ENCODE data around the gene ZNF534. TPM values are rescaled to one million over a fixed set of nuclear protein-coding genes. Genes with fewer than 3 reads are reported as not detected.

ZNF534 gene
- 0.40 TPM for polyA plus RNA-seq
- long read RNA-seq, donor 1: 0 reads
- long read RNA-seq, donor 2: 0 reads
- long read RNA-seq, donor 3: 0 reads
- long read RNA-seq, donor 4: 0 reads
- long read RNA-seq, donor 5: 0 reads
- long read RNA-seq, donor 6: 0 reads
- long read RNA-seq, donor 7: 0 reads
- long read RNA-seq, donor 8: 0 reads
- long read RNA-seq, donor 9: 0 reads
- long read RNA-seq, donor 10: 0 reads
- long read RNA-seq, donor 11: 0 reads

GRCh38 chr19:52428937-52429336 is at the start of gene ZNF534:
TSS of gene ZNF534 (plus strand) at chr19:52429148. CDS start at chr19:52431475, 2,327 bp downstream.
- Histone ChIP-seq H3K36me3 (ENCODE audit: control insufficient read depth, insufficient read depth, low read length) (no peaks in the 10 kb centered on the region), H3K4me1 (ENCODE audit: control insufficient read depth, insufficient read depth, low read length) (no peaks in the 10 kb centered on the region), H3K9me3 (ENCODE audit: control insufficient read depth, low read depth, low read length) (peaks cover 28% of the 10 kb centered on the region), H3K27ac (ENCODE audit: low read length) (no peak within 1 kb of the TSS), H3K27me3 (ENCODE audit: control insufficient read depth, insufficient read depth, low read length) (no peaks in the 10 kb centered on the region), H3K4me3 (ENCODE audit: low read length) (no peak within 1 kb of the TSS)
- DNase-seq: no peak
- 80% methylated on average over 1 of the region's 27 CpGs for WGBS (ENCODE audit: insufficient coverage, low lambda C conversion rate)

GRCh38 chr19:52391135-52391534 is 37.8 kb upstream of the ZNF534 start:
- no peak for DNase-seq
- no peaks in the 10 kb centered on the region for H3K4me1 ChIP-seq (ENCODE audit: control insufficient read depth, insufficient read depth, low read length)
- 50% methylated on average over 1 of the region's 1 CpG for WGBS (ENCODE audit: insufficient coverage, low lambda C conversion rate)
- no peaks in the 10 kb centered on the region for H3K27me3 ChIP-seq (ENCODE audit: control insufficient read depth, insufficient read depth, low read length)
- no peak overlapping the region for H3K4me3 ChIP-seq (ENCODE audit: low read length)
- no peak overlapping the region for H3K27ac ChIP-seq (ENCODE audit: low read length)
- peaks cover 53% of the 10 kb centered on the region for H3K9me3 ChIP-seq (ENCODE audit: control insufficient read depth, low read depth, low read length)
- H3K36me3 ChIP-seq (ENCODE audit: control insufficient read depth, insufficient read depth, low read length): peaks cover 16% of the 10 kb centered on the region

- peaks cover 32% of the 10 kb centered on the region for H3K9me3 ChIP-seq (ENCODE audit: control insufficient read depth, low read depth, low read length)
- no peaks in the 10 kb centered on the region for H3K4me1 ChIP-seq (ENCODE audit: control insufficient read depth, insufficient read depth, low read length)
- H3K27me3 ChIP-seq (ENCODE audit: control insufficient read depth, insufficient read depth, low read length): no peaks in the 10 kb centered on the region
- peak within 1 kb of the TSS; percentile 90 for H3K4me3 ChIP-seq (ENCODE audit: low read length)
- peak; percentile 93 to 95 for DNase-seq
- 5% methylated on average over 1 of the region's 36 CpGs for WGBS (ENCODE audit: insufficient coverage, low lambda C conversion rate)
- H3K27ac ChIP-seq (ENCODE audit: low read length): peak within 1 kb of the TSS; percentile 74
- peaks cover 38% of the 10 kb centered on the region for H3K36me3 ChIP-seq (ENCODE audit: control insufficient read depth, insufficient read depth, low read length)
Measured at GRCh38 chr19:52397310-52398080, 31.5 kb upstream of the ZNF534 start, which contains the start of gene ZNF528. TSS of gene ZNF528 (plus strand) at chr19:52397849. CDS start at chr19:52402014, 4,165 bp downstream.

GRCh38 chr19:52398081-52398441 is 30.9 kb upstream of the ZNF534 start:
- H3K27me3 ChIP-seq (ENCODE audit: control insufficient read depth, insufficient read depth, low read length): no peaks in the 10 kb centered on the region
- peaks cover 42% of the 10 kb centered on the region for H3K36me3 ChIP-seq (ENCODE audit: control insufficient read depth, insufficient read depth, low read length)
- peak in 1 of 2 donors; percentile 9 for DNase-seq
- H3K9me3 ChIP-seq (ENCODE audit: control insufficient read depth, low read depth, low read length): peaks cover 29% of the 10 kb centered on the region
- H3K4me3 ChIP-seq (ENCODE audit: low read length): peak overlapping the region; percentile 90
- peak overlapping the region; percentile 74 for H3K27ac ChIP-seq (ENCODE audit: low read length)
- 0% methylated on average over 1 of the region's 14 CpGs for WGBS (ENCODE audit: insufficient coverage, low lambda C conversion rate)
- no peaks in the 10 kb centered on the region for H3K4me1 ChIP-seq (ENCODE audit: control insufficient read depth, insufficient read depth, low read length)

GRCh38 chr19:52410276-52410675 is 18.7 kb upstream of the ZNF534 start:
- Histone ChIP-seq H3K9me3 (ENCODE audit: control insufficient read depth, low read depth, low read length) (peaks cover 32% of the 10 kb centered on the region), H3K4me1 (ENCODE audit: control insufficient read depth, insufficient read depth, low read length) (no peaks in the 10 kb centered on the region)
- DNase-seq: no peak

GRCh38 chr19:52415711-52416110 is 13.2 kb upstream of the ZNF534 start:
- no CpG with 5 or more reads among the region's 5 CpGs for WGBS (ENCODE audit: insufficient coverage, low lambda C conversion rate)
- H3K4me1 ChIP-seq (ENCODE audit: control insufficient read depth, insufficient read depth, low read length): no peaks in the 10 kb centered on the region
- peaks cover 32% of the 10 kb centered on the region for H3K9me3 ChIP-seq (ENCODE audit: control insufficient read depth, low read depth, low read length)
- H3K27ac ChIP-seq (ENCODE audit: low read length): no peak overlapping the region
- no peak overlapping the region for H3K4me3 ChIP-seq (ENCODE audit: low read length)
- no peak for DNase-seq
- peaks cover 14% of the 10 kb centered on the region for H3K36me3 ChIP-seq (ENCODE audit: control insufficient read depth, insufficient read depth, low read length)
- H3K27me3 ChIP-seq (ENCODE audit: control insufficient read depth, insufficient read depth, low read length): no peaks in the 10 kb centered on the region

More at GRCh38 chr19:52410276-52410675, 18.7 kb upstream of the ZNF534 start:
- H3K4me3 ChIP-seq (ENCODE audit: low read length): no peak overlapping the region
- H3K36me3 ChIP-seq (ENCODE audit: control insufficient read depth, insufficient read depth, low read length): peaks cover 65% of the 10 kb centered on the region
- no CpG with 5 or more reads among the region's 6 CpGs for WGBS (ENCODE audit: insufficient coverage, low lambda C conversion rate)
- H3K27me3 ChIP-seq (ENCODE audit: control insufficient read depth, insufficient read depth, low read length): no peaks in the 10 kb centered on the region
- no peak overlapping the region for H3K27ac ChIP-seq (ENCODE audit: low read length)

GRCh38 chr19:52442179-52442578 is 13.2 kb downstream of the ZNF534 start:
- H3K4me3 ChIP-seq (ENCODE audit: low read length): no peak overlapping the region
- H3K27me3 ChIP-seq (ENCODE audit: control insufficient read depth, insufficient read depth, low read length): no peaks in the 10 kb centered on the region
- no CpG with 5 or more reads among the region's 3 CpGs for WGBS (ENCODE audit: insufficient coverage, low lambda C conversion rate)
- no peaks in the 10 kb centered on the region for H3K4me1 ChIP-seq (ENCODE audit: control insufficient read depth, insufficient read depth, low read length)
- H3K36me3 ChIP-seq (ENCODE audit: control insufficient read depth, insufficient read depth, low read length): no peaks in the 10 kb centered on the region
- H3K27ac ChIP-seq (ENCODE audit: low read length): no peak overlapping the region
- DNase-seq: no peak
- H3K9me3 ChIP-seq (ENCODE audit: control insufficient read depth, low read depth, low read length): no peaks in the 10 kb centered on the region

GRCh38 chr19:52444506-52444905 is 15.6 kb downstream of the ZNF534 start:
- no CpG with 5 or more reads among the region's 2 CpGs for WGBS (ENCODE audit: insufficient coverage, low lambda C conversion rate)

GRCh38 chr19:52451241-52451640 is 22.3 kb downstream of the ZNF534 start:
- Histone ChIP-seq H3K4me1 (ENCODE audit: control insufficient read depth, insufficient read depth, low read length) (no peaks in the 10 kb centered on the region), H3K36me3 (ENCODE audit: control insufficient read depth, insufficient read depth, low read length) (peaks cover under 1% of the 10 kb centered on the region), H3K27me3 (ENCODE audit: control insufficient read depth, insufficient read depth, low read length) (peaks cover 3% of the 10 kb centered on the region), H3K27ac (ENCODE audit: low read length) (no peak overlapping the region), H3K4me3 (ENCODE audit: low read length) (no peak overlapping the region), H3K9me3 (ENCODE audit: control insufficient read depth, low read depth, low read length) (peaks cover 38% of the 10 kb centered on the region)
- no CpG with 5 or more reads among the region's 41 CpGs for WGBS (ENCODE audit: insufficient coverage, low lambda C conversion rate)
- no peak for DNase-seq

More at GRCh38 chr19:52444506-52444905, 15.6 kb downstream of the ZNF534 start:
- H3K4me1 ChIP-seq (ENCODE audit: control insufficient read depth, insufficient read depth, low read length): no peaks in the 10 kb centered on the region
- H3K27ac ChIP-seq (ENCODE audit: low read length): no peak overlapping the region
- no peaks in the 10 kb centered on the region for H3K36me3 ChIP-seq (ENCODE audit: control insufficient read depth, insufficient read depth, low read length)
- DNase-seq: no peak
- no peak overlapping the region for H3K4me3 ChIP-seq (ENCODE audit: low read length)
- H3K27me3 ChIP-seq (ENCODE audit: control insufficient read depth, insufficient read depth, low read length): no peaks in the 10 kb centered on the region
- no peaks in the 10 kb centered on the region for H3K9me3 ChIP-seq (ENCODE audit: control insufficient read depth, low read depth, low read length)

- Histone ChIP-seq H3K27me3 (ENCODE audit: control insufficient read depth, insufficient read depth, low read length) (peaks cover 3% of the 10 kb centered on the region), H3K36me3 (ENCODE audit: control insufficient read depth, insufficient read depth, low read length) (peaks cover 17% of the 10 kb centered on the region), H3K4me1 (ENCODE audit: control insufficient read depth, insufficient read depth, low read length) (no peaks in the 10 kb centered on the region), H3K9me3 (ENCODE audit: control insufficient read depth, low read depth, low read length) (peaks cover 38% of the 10 kb centered on the region), H3K4me3 (ENCODE audit: low read length) (peak within 1 kb of the TSS; percentile 53), H3K27ac (ENCODE audit: low read length) (no peak within 1 kb of the TSS)
- no CpG with 5 or more reads among the region's 48 CpGs for WGBS (ENCODE audit: insufficient coverage, low lambda C conversion rate)
- peak; percentile 83 to 87 for DNase-seq
Measured at GRCh38 chr19:52453324-52454094, 24.6 kb downstream of the ZNF534 start, which contains the start of gene ZNF578. TSS of gene ZNF578 (plus strand) at chr19:52453553. CDS start at chr19:52501846, 48,293 bp downstream.

Measured in large intestine (tissue), 12 donors.